Liver (tissue), 3 donors: ENCODE results near the gene AREG.

ENCODE experiments used
- FOXA1 ChIP-seq: IDR thresholded peaks from 2 replicates; pipeline ENCODE4 v1.6.1; 2016; ENCODE audit warnings: antibody characterized with exemption
- GABPA ChIP-seq, 2 donors: IDR thresholded peaks in 1 of 2; conservative IDR thresholded peaks in 1 of 2; 2 replicates each; pipeline ENCODE4 v1.6.1; 2016; ENCODE audit warnings: antibody characterized with exemption in 2 of 2, mild to moderate bottlenecking in 1 of 2, moderate library complexity in 1 of 2
- HNF4G ChIP-seq: IDR thresholded peaks from 2 replicates; pipeline ENCODE4 v1.6.1; 2016; ENCODE audit warnings: antibody characterized with exemption
- JUND ChIP-seq, 2 donors: IDR thresholded peaks; 2 replicates each; pipeline ENCODE4 v1.6.1; 2016; ENCODE audit warnings: antibody characterized with exemption in 2 of 2
- RAD21 ChIP-seq, 2 donors: IDR thresholded peaks; 2 replicates each; pipeline ENCODE4 v1.6.1; 2016; ENCODE audit warnings: antibody characterized with exemption in 2 of 2, mild to moderate bottlenecking in 2 of 2
- REST ChIP-seq: IDR thresholded peaks from 2 replicates; pipeline ENCODE4 v1.6.1; 2016; ENCODE audit warnings: antibody characterized with exemption, mild to moderate bottlenecking
- RXRA ChIP-seq, 2 donors: IDR thresholded peaks; 2 replicates each; pipeline ENCODE4 v1.6.1; 2017 to 2018; ENCODE audit warnings: antibody characterized with exemption in 2 of 2, mild to moderate bottlenecking in 1 of 2
- SP1 ChIP-seq: IDR thresholded peaks from 2 replicates; pipeline ENCODE4 v1.6.1; 2018; ENCODE audit warnings: antibody characterized with exemption, mild to moderate bottlenecking
- YY1 ChIP-seq: IDR thresholded peaks from 2 replicates; pipeline ENCODE4 v1.6.1; 2016; ENCODE audit warnings: antibody characterized with exemption, mild to moderate bottlenecking
- TF ChIP-seq, protein P1 (sequence below): fragments of 150-350 bp; IDR thresholded peaks from 2 replicates; pipeline ENCODE4 v1.5.1; 2017; ENCODE audit warnings: improper control_type of control experiment, low read depth, low read length; ENCODE audit not compliant: missing input control
- donor health status: healthy.
- donor health status: healthy.

DNA sequence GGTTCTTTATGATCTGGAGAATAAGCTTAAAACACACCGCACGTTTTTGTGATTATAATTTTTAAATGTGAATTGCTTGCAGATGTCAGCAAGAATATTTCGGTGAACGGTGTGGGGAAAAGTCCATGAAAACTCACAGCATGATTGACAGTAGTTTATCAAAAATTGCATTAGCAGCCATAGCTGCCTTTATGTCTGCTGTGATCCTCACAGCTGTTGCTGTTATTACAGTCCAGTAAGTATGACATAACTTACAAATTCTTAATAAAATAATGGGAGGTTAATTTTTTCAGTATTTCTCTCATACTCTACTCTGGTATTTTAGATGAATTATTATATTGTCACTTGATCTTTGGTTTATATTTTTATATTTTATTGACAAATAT lies 5.4 kb downstream of the AREG start:
- TF ChIP-seq, protein P1, sequence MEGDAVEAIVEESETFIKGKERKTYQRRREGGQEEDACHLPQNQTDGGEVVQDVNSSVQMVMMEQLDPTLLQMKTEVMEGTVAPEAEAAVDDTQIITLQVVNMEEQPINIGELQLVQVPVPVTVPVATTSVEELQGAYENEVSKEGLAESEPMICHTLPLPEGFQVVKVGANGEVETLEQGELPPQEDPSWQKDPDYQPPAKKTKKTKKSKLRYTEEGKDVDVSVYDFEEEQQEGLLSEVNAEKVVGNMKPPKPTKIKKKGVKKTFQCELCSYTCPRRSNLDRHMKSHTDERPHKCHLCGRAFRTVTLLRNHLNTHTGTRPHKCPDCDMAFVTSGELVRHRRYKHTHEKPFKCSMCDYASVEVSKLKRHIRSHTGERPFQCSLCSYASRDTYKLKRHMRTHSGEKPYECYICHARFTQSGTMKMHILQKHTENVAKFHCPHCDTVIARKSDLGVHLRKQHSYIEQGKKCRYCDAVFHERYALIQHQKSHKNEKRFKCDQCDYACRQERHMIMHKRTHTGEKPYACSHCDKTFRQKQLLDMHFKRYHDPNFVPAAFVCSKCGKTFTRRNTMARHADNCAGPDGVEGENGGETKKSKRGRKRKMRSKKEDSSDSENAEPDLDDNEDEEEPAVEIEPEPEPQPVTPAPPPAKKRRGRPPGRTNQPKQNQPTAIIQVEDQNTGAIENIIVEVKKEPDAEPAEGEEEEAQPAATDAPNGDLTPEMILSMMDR: no peak
- no peak for TF ChIP-seq REST
- TF ChIP-seq RXRA (IDR thresholded peaks at IDR 0.05): no peak
- TF ChIP-seq FOXA1: no peak
- TF ChIP-seq JUND (IDR thresholded peaks at IDR 0.05): no peak
- TF ChIP-seq YY1: no peak
- no peak for TF ChIP-seq SP1
- TF ChIP-seq RAD21 (IDR thresholded peaks at IDR 0.05): no peak
- no peak for TF ChIP-seq GABPA (IDR thresholded peaks at IDR 0.05 in 1 of 2, conservative IDR thresholded peaks at IDR 0.05 in 1 of 2)
- TF ChIP-seq HNF4G: no peak
